ENCODE results near the gene SLC2A13. TPM values are rescaled to one million over a fixed set of nuclear protein-coding genes. Genes with fewer than 3 reads are reported as not detected.

The SLC2A13 gene
- total RNA-seq, 1 donor from 2014 or later, result 5.6 TPM

DNA sequence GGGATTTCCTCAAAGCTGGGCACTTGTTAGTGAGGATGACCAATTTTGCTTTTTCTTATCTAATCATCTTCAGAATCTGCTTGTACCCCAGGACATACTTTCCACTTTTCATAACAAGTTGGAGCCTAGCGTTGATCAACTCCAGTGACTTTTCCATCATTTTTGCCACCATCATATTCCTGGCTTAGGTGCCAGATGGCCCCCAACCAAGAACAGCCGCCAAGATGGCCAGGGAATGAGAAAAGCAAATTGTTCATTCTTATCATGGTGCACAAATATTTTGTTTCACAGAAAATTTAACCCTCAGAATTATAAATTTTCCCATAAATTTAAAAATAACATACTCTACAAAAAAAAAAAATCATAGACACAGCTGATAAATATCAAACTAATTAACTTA lies 37.5 kb downstream of the SLC2A13 start:
- no peaks in the 10 kb centered on the region for H3K27me3 Mint-ChIP-seq (ENCODE audit: low read depth)
- no peaks in the 10 kb centered on the region for H3K36me3 Mint-ChIP-seq (ENCODE audit: low read depth)
- no peak overlapping the region for H3K4me3 Mint-ChIP-seq
- no peak overlapping the region for H3K27ac Mint-ChIP-seq (ENCODE audit: unreplicated experiment)
- H3K9me3 Mint-ChIP-seq, result no peaks in the 10 kb centered on the region
- peaks cover 2% of the 10 kb centered on the region for H3K4me1 Mint-ChIP-seq
- TF ChIP-seq, protein P1, sequence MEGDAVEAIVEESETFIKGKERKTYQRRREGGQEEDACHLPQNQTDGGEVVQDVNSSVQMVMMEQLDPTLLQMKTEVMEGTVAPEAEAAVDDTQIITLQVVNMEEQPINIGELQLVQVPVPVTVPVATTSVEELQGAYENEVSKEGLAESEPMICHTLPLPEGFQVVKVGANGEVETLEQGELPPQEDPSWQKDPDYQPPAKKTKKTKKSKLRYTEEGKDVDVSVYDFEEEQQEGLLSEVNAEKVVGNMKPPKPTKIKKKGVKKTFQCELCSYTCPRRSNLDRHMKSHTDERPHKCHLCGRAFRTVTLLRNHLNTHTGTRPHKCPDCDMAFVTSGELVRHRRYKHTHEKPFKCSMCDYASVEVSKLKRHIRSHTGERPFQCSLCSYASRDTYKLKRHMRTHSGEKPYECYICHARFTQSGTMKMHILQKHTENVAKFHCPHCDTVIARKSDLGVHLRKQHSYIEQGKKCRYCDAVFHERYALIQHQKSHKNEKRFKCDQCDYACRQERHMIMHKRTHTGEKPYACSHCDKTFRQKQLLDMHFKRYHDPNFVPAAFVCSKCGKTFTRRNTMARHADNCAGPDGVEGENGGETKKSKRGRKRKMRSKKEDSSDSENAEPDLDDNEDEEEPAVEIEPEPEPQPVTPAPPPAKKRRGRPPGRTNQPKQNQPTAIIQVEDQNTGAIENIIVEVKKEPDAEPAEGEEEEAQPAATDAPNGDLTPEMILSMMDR (conservative IDR thresholded peaks at IDR 0.05), result no peak
- DNase-seq (ENCODE audit: low read depth, low spot score), result no peak

DNA sequence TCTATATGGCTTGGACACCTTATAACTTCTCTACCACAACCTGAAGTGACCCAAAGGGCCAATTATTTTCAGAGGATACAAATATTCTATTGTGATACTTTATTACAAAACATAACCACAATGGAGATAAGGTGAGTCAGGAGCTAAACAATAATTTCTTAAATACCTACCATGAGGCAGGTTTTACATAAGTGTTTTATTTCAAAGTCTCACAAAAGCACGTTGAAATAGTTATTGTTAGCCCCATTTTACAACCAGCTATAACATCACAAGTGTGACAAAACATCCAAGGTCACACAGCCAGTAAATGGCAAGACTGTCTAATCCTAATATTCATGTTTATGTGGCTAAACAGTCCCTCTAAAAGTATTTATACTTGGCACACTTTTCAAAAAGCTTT lies 40.2 kb downstream of the SLC2A13 start:
- Mint-ChIP-seq H3K9me3 (no peaks in the 10 kb centered on the region), H3K4me1 (peaks cover 8% of the 10 kb centered on the region), H3K4me3 (no peak overlapping the region), H3K27me3 (ENCODE audit: low read depth) (no peaks in the 10 kb centered on the region), H3K36me3 (ENCODE audit: low read depth) (no peaks in the 10 kb centered on the region), H3K27ac (ENCODE audit: unreplicated experiment) (no peak overlapping the region)
- no peak for DNase-seq (ENCODE audit: low read depth, low spot score)
- TF ChIP-seq, protein P1 (conservative IDR thresholded peaks at IDR 0.05), result no peak

- Mint-ChIP-seq H3K4me3 (no peak overlapping the region), H3K27ac (ENCODE audit: unreplicated experiment) (no peak overlapping the region), H3K9me3 (no peaks in the 10 kb centered on the region), H3K27me3 (ENCODE audit: low read depth) (no peaks in the 10 kb centered on the region), H3K36me3 (ENCODE audit: low read depth) (no peaks in the 10 kb centered on the region), H3K4me1 (peaks cover 8% of the 10 kb centered on the region)
- no peak for DNase-seq (ENCODE audit: low read depth, low spot score)
- TF ChIP-seq, protein P1 (conservative IDR thresholded peaks at IDR 0.05), result no peak
These were observed 42.5 kb downstream of the SLC2A13 start for GRCh38 chr12:40063414-40063813.

GRCh38 chr12:40058721-40059190 lies 47.1 kb downstream of the SLC2A13 start:
- Mint-ChIP-seq H3K27me3 (ENCODE audit: low read depth) (no peaks in the 10 kb centered on the region), H3K9me3 (no peaks in the 10 kb centered on the region), H3K4me3 (no peak overlapping the region), H3K27ac (ENCODE audit: unreplicated experiment) (no peak overlapping the region), H3K4me1 (peaks cover 8% of the 10 kb centered on the region), H3K36me3 (ENCODE audit: low read depth) (no peaks in the 10 kb centered on the region)
- no peak for DNase-seq (ENCODE audit: low read depth, low spot score)
- TF ChIP-seq, protein P1 (conservative IDR thresholded peaks at IDR 0.05), result no peak

DNA sequence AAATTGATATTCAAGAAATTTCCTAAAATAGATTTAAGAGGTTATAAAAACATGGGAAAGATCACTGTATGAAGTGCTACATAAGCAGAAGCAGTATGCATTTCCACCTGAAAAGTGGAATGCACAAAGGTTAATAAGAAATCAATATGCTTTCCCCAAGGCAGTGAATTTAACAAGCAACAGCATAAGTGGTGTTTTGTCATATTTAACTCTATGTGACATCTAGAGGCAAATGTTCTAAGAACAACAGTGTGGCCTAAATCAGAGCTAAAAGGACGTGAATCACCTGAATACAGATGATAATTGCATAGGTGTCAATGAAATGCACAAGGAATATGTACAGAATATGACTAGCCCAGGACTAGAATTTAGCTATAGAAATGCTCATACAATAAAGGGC lies 49.5 kb downstream of the SLC2A13 start:
- TF ChIP-seq, protein P1 (conservative IDR thresholded peaks at IDR 0.05), result no peak
- H3K4me1 Mint-ChIP-seq, result no peaks in the 10 kb centered on the region

GRCh38 chr12:40055776-40056175 lies 50.1 kb downstream of the SLC2A13 start:
- Mint-ChIP-seq H3K27me3 (ENCODE audit: low read depth) (no peaks in the 10 kb centered on the region), H3K4me1 (no peaks in the 10 kb centered on the region), H3K4me3 (no peak overlapping the region), H3K9me3 (no peaks in the 10 kb centered on the region), H3K36me3 (ENCODE audit: low read depth) (no peaks in the 10 kb centered on the region), H3K27ac (ENCODE audit: unreplicated experiment) (no peak overlapping the region)
- no peak for DNase-seq (ENCODE audit: low read depth, low spot score)
- TF ChIP-seq, protein P1 (conservative IDR thresholded peaks at IDR 0.05), result no peak

More for the DNA sequence above, 49.5 kb downstream of the SLC2A13 start:
- Mint-ChIP-seq H3K9me3 (no peaks in the 10 kb centered on the region), H3K4me3 (no peak overlapping the region), H3K27ac (ENCODE audit: unreplicated experiment) (no peak overlapping the region), H3K27me3 (ENCODE audit: low read depth) (no peaks in the 10 kb centered on the region), H3K36me3 (ENCODE audit: low read depth) (no peaks in the 10 kb centered on the region)
- no peak for DNase-seq (ENCODE audit: low read depth, low spot score)
